GM18867 (cell line): ENCODE data around the gene TAMALIN.

ENCODE experiments used
- ATAC-seq: cut with Tn5 transposase; IDR thresholded peaks from one replicate; pipeline ENCODE4 v1.9.1; 2021; ENCODE audit warnings: mild to moderate bottlenecking, moderate library complexity; ENCODE audit not compliant: unreplicated experiment

Gene TAMALIN

GRCh38 chr12:52011602-52012214 is 5.0 kb downstream of the TAMALIN start:
- no peak for ATAC-seq

DNA sequence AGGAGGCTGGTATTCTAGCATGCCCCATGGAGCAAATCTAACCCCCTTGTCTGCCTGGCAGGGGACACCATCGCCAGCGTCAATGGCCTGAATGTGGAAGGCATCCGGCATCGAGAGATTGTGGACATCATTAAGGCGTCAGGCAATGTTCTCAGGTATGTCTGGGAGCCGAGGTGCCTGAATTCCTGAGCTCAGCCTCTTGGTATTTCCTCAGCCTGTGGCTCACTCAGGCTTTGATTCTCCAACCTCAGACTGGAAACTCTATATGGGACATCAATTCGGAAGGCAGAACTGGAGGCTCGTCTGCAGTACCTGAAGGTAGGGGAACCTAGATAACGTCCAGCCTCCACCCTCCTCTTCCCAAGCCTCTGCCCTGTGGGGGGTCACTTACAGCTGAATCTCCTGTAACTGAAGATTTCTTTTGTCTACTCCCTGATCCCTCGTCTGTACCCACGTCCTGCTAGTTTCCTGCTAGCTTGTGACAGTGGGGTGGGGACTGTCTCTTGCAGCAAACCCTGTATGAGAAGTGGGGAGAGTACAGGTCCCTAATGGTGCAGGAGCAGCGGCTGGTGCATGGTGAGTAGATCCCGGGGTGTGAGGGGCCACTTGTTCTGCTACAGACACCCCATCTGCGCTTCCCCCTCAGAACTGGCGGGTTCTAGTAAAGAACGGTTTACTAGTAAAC is 7.0 kb downstream of the TAMALIN start:
- no peak for ATAC-seq

GRCh38 chr12:52014567-52015530 is 8.1 kb downstream of the TAMALIN start:
- ATAC-seq: no peak

DNA sequence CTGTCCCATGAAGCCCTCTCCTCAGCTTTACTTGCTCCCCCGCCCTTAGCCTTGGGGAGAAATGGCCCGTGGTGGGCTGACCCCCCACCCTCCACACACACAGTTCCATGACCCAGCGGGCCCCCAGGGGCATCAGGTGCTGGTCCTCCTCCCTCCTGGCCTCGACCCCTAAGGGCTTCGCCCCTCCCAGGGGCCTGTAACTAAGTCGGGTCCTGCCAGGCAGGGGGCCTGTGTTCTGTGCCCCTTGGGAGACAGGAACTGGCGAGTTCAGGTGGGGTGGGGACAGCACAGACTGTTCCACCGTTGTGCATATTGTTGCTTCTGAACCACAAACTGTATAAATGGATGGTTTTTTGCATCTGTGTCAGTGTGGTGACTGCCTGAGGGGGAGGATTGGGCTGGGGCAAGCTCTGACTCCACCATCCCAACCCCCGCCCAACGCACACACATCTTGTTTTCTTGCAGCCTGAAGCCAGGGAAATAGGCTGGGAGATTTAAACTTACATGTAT is 8.8 kb downstream of the TAMALIN start:
- no peak for ATAC-seq

- no peak for ATAC-seq
Observed at GRCh38 chr12:52018433-52019112, 11.8 kb downstream of the TAMALIN start.

DNA sequence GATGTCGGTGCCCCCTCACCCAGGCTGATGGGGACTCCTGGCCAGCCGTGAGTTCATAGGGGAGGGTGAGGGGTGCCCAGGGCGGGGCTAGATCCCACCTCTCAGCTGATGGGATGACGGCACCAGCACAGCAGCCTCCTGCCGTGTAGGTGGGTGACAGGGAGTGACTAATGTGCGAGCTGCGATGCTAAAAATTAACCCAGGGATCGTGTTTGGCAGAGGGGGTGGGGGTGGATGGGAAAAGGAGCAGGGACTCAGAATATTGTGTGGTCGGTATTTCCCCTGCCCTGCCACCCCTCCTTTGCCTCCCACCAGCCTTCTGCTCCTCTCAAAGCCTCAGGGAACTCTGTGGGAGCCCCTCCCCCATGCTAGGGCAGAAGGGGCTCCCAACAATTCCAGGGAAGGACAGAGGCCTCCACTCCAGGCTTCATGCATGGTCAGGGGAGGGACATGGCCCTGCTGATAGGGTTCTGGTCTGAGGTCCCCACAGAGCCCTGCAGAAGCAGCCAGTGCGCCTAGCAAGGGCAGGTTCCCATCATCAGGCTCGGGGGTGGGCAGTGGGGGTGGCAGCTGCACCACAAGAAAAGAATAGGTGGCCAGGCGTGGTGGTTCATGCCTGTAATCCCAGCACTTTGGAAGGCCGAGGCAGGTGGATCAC is 12.5 kb downstream of the TAMALIN start:
- ATAC-seq: no peak

DNA sequence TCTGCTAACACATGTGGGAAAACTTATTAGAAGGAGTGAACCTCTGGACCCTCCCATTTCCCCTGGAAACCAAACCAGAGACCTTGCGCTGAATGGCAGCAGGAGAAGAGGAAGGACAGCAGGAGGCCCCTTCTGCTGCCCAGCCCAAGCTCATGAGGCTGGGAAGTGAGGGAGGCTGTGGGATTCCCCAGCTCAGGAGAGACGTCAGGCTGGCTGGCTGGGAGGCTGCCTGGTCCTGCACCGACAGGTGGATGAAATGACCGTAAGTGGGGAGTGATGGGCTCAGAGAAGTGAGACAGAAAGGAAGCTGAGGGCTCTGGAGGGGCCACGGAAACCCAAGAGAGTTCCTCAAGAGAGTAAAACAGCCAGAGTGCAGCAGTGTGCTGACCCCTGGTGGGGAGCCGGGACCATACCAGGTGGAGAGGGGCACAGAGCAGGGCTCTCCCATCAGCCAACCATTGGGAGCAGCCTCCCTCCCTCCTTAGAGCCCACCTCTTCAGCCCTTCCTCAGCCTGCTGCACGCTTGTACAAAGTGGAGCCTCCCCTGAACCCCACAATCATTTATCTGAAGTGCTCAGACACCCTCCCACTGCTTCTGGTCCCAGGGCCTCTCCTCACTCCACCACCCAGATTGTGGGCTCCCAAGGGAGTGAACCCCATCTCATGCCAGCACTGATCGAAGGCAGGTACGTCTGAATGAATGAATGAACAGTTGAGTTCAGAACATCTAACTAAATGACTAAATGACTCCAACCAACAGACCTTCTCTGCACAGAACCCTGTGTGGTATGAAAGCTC is 14.0 kb downstream of the TAMALIN start:
- no peak for ATAC-seq

- ATAC-seq: no peak
Observed at GRCh38 chr12:52022841-52023181, 16.1 kb downstream of the TAMALIN start.

DNA sequence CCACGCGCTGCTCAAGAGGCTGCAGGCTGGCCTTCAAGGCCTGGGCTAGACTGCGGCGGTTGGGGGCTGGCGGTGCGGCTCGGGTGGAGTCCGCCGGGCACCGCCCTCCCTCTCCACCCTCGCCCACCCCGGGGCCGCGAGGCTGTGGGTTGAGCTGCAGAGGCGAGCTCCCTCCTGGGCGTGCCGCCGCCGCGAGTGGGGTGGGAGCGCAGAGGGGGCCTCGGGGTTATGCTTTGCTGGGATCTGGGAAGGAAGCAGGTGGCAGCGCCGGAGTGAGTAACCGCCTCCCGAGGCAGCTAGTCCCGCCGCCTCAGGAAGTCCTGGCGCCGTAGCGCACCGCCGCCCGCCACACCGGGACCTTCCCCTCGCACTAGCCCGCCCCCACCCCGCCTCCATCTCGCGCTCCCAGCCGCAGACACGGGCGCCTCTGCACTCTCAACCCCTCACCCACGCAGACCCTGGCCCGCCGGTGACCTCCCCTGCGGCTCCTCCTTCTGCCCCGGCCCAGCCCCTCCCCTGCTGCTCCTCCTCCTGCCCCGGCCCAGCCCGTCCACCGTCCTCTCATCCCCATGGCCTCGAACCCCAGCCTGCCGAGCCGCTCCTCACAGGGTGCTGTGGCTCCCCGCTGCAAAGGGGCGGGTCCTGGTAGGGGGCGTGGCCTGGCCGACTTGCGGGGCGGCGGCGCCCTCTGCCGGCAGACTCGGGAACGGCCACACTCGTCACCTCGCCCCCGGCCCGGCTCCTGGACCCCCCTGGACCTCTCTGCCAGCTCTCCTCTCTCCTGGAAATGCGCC is 16.6 kb downstream of the TAMALIN start:
- peak; percentile 48 for ATAC-seq

GRCh38 chr12:52023976-52024688 is 17.4 kb downstream of the TAMALIN start:
- no peak for ATAC-seq

- ATAC-seq: no peak
Observed at GRCh38 chr12:52024845-52025230, 18.1 kb downstream of the TAMALIN start.

GRCh38 chr12:52026263-52026662 is 19.5 kb downstream of the TAMALIN start:
- no peak for ATAC-seq

- ATAC-seq: no peak
Observed at GRCh38 chr12:52027085-52027843, 20.5 kb downstream of the TAMALIN start.

DNA sequence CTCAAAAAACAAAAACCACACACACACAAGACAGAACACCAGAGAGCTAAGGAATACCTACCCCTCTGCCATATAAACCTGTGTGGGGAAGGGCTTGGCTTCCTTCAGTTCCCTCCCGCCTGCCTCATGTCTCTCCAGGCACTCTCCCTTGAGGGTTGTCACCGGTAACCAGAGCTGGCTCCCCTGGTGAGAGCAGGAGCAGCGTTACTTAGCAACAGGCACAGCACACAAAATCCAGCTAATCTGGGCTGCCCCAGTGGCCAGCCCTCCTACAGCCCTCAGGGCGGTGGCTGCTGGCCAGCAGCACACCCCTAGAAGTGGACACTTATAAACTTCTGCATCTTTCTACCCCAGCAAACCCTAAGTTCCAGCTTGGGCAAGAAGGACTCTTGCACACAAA is 22.9 kb downstream of the TAMALIN start:
- no peak for ATAC-seq

GRCh38 chr12:52032446-52032803 is 25.7 kb downstream of the TAMALIN start:
- no peak for ATAC-seq

- peak; percentile 92 for ATAC-seq
Observed at GRCh38 chr12:52032804-52033445, 26.2 kb downstream of the TAMALIN start.
